Stimulated activated CD8-positive, alpha-beta memory T cell treated with anti-CD3 and anti-CD28 coated beads, Interleukin-15, amount 100 ng/mL, for 48 hours (primary cell): ENCODE measurements around the gene DEFB131B.
"Not testable (repeated sequence)": the region's sequence is repeated elsewhere in the genome, so short reads cannot be mapped to it uniquely, and the experiment has no call there.

Experiments
- DNase-seq, 2 donors: peaks; one replicate each; pipeline ENCODE4 v3.0.0-alpha.2; 2020; ENCODE audit warnings: low read depth in 2 of 2

DEFB131B gene, protein sequence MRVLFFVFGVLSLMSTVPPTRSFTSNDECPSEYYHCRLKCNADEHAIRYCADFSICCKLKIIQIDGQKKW

DNA sequence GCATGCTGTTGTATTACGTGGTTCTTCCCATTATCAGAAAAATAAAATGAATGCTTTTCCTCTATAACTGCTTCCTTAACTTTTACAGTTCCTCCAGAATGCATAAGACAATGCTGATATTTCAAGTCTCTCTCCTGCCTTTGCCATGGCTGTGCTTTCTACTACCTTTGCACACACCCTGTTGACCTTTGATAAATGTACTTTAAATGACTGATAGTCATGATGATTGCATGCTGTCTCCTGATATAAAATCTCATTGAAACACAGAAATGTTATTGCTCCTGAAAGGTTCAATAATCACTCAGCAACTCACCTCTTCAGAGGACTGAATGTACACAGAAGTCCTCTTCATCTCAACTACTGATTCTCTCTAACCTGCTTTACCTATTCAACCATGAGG is at the start of gene DEFB131B:
TSS of gene DEFB131B (plus strand) at position 395 of the 400 bp plus-strand sequence. CDS start at position 395, 0 bp downstream.
- not testable (repeated sequence) for DNase-seq

DNA sequence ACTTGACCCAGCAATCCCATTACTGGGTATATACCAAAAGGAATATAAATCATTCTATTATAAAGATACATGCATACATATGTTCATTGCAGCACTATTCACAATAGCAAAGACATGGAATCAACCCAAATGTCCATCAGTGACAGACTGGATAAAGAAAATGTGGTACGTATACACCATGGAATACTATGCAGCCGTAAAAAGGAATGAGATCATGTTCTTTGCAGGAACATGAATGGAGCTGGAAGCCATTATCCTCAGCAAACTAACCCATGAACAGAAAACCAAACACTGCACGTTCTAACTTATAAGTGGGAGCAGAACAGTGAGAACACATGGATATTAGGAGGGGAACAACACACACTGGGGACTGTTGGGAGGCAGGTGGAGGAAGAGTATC is 49.0 kb upstream of the DEFB131B start:
- not testable (repeated sequence) for DNase-seq

DNA sequence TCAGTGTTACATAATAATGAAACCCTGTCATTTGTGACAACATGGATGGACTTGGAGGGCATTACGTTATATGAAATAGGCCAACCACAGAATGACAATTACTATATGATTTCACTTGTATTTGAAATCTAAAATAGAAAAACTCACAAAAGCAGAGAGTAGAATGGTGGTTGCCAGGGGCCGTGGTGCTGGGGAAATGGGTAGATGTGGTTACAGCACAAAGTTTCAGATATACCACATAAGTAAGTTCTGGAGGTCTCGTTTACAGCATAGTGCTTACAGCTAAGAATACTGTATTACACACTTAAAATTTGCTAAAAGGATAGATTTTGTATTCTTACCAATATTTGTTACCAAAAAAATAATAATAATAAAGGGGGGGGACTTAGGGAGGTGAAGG is 48.6 kb upstream of the DEFB131B start:
- DNase-seq, result not testable (repeated sequence)

DNA sequence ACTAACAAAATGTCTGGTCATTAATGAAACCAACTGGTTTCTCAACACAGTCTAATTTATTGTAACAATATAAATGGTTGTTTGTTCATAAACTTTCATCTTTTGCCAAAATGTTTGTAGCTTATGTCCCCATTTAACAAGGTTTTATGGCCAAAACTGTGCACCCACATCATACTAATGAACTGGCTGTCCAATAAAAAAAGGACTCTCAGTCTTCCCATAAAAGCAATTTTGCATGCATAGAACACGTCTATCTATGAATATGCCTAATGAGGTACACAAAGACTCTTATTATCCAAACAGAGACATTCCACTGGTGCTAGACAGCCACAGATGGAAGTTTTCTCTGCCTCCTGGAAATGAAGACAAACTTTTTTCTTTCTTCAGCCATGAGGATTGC is 45.4 kb upstream of the DEFB131B start, which contains the start of gene DEFB108B:
TSS of gene DEFB108B (plus strand) at position 390 of the 400 bp plus-strand sequence. CDS start at position 390, 0 bp downstream.
- DNase-seq, result not testable (repeated sequence)

DNA sequence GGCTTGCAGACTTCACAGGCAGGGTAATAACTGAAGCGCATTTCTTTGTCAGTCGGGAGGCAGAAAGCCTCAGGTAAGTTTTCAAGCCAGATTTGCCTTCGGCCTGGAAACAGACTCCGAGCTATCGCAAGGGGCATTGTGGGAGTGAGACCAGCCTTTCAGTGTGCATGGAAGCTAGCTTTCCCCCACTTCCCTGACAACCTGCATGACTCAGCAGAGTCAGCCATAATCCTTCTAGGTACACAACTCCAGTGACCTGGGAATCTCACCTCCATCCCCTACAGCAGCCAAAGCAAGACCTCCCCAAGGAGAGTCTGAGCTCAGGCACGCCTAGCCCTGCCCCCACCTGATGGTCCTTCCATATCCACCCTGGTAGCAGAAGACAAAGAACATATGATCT is 35.5 kb upstream of the DEFB131B start:
- not testable (repeated sequence) for DNase-seq

DNA sequence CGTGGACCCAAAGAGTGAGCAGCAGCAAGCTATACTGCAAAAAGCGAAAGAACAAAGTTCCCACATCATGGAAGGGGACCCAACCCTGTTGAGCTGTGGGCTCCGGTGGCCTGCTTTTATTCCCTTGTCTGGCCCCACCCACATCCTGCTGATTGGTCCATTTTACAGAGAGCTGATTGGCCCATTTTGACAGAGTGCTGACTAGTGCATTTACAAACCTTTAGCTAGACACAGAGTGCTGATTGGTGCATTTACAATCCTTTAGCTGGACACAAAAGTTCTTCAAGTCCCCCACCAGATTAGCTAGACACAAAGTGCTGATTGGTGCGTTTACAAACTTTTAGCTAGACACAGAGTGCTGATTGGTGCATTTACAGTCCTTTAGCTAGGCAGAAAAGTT is 34.9 kb upstream of the DEFB131B start:
- DNase-seq, result not testable (repeated sequence)

DNA sequence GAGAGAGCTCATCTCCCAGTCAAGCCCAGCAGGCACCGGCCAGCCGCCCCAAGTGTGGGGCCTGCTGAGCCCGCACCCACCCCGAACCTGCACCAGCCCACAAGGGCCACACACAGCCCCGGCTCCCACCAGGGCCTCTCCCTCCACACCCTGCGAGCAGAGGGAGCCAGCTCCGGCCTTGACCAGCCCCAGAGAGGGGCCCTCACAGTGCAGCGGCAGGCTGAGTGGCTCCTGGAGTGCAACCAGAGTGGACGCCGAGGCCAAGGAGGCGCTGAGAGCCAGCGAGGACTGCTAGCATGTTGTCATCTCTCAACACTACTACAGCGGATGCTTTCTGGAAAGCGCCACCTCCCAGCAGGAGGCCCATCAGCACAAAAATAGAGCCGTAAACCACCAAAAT is 34.4 kb upstream of the DEFB131B start:
- no peak for DNase-seq

DNA sequence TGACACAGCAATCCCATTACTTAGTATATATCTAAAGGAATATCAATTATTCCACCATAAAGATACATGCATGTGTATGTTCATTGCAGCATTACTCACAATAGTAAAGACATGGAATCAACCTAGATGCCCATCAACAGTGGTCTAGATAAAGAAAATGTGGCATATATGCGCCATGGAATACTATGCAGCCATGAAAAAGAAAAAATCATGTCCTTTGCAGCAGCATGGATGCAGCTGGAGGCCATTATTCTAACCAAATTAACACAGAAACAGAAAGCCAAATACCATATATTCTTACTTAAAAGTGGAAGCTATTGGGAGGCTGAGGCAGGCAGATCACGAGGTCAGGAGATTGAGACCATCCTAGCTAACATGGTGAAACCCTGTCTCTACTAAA is 24.4 kb upstream of the DEFB131B start:
- DNase-seq, result not testable (repeated sequence)

DNA sequence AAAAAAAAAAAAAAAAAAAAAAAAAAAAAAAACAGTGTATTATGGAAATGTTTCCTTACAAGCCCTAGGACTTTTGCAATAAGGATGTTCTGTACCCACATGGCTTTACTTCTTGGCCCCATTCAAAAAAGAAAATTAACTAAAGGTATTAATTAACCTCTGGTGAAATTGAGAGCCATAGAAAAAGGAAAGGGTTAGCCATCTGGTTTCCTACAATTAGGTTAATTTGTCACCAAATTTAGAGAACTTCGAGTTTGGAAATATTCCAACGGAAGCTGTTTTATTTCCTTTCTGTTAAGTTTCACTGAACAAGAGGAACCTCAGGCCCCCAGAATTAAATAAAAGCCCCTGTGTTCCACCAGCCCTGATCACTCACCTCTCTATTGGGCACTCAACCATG is 22.4 kb upstream of the DEFB131B start:
- DNase-seq, result not testable (repeated sequence)

DNA sequence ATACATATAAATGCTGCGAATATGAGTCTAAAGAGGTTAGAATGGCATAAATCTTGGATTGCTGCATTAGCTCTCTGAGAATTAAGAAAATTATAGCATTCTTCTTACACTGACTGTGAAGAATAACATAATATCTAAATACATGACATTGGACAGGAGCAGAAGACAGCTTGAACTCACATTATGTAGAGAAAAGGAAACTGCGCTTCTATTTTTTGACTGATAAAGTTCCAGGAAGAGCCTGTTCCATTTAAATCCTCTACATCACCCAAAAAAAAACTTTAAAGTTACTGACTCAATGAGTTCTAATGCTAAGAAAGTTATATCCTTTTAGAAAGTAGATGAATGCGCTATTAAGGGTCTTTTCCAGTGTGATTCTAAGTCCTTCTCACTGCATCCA is 17.4 kb upstream of the DEFB131B start:
- not testable (repeated sequence) for DNase-seq

DNA sequence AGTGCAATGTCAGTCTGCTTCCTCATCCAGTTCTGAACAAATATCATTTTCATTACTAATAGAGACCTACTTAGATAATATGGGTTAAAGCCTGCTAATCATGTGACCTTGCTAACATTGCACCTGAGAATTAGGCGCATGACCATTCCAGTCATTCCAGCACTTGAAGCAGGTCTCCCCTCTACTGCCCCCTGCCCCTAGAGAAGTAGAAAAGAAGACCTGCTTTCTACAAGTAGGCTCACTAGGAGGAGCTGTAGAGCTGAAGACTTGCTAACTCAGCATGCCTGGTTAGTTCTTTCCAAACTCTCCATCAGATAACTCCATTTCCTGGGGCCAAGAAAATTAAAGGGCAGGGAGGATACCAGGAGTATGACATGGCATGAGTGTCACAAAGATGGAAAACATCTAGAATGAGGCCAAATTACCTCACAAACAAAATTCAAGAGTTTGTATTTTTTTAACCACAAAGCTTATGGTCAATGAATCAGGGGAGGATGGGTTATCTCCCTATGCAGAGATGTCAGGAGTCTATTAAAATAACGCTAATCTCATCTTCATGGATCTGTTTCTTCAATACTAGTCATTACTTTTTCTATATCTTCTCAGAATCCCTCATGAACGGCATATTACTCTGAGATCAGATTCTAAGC is 14.2 kb upstream of the DEFB131B start:
- not testable (repeated sequence) for DNase-seq

DNA sequence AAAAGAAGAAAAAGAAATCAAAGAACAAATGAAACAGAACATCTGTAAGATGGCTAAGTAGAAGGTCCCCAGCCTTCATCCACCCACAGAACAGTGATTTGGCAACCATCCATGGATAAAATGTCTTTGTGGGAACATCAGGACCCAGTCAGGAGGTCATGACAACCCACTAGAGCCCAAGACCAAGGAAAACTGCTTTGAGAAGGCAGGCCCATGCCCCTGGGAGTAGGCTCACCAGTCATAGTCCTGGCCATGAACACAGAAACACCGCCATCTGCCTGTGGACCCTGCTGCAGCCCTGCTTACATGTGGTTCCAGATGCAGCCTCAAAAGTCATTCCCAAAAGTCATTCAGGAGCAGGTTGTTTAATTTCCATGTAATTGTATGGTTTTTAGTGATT is 11.0 kb upstream of the DEFB131B start:
- not testable (repeated sequence) for DNase-seq

DNA sequence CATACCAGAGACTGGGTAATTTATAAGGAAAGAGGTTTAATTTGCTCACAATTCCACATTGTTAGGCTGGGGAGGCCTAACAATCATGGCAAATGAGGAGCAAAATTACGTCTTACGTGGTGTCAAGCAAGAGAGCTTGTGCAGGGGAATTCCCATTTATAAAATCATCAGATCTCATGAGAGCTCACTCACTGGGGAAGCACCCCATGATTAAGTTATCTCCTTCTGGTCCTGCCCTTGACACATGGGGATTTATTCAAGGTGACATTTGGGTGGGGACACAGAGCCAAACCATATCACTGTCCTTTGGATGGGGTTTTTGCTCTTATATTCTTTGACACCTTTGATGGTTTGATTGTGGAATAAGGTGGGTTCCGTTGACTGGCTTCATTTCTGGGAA is 8.3 kb upstream of the DEFB131B start:
- DNase-seq, result not testable (repeated sequence)

DNA sequence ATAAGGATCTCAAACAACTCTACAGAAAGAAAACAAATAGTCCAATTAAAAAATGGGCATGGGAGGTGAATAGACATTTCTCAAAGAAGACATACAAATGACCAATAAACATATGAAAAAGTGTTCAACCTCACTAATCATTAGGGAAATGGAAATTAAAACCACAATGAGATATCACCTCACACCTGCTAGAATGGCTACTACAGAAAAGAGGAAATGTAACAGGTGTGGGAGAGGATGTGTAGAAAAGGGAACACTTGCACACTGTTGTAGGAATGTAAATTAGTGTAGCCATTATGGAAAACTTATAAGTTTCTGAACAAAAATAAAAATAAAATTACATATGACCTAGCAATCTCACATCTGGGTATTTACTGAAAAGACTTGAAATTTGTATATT is 7.6 kb upstream of the DEFB131B start:
- DNase-seq, result not testable (repeated sequence)

DNA sequence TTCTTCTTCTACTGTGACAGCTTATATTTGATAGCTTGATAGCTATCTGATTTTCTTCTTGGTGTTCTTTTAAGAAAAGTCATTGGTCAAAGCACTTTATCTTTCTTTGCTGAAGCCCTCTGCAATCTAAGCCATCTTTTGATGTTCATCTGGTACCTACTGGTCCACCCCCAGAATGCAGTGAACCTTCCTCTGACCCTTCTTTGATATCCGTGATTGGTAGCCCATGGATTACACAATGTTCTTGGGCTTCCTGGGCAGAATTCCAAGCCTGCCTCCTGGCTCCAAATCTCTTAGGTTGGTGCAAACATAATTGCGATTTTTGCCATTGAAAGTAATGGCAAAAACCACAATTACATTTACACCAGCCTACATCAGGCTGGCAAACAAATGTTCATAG is 2.0 kb upstream of the DEFB131B start:
- DNase-seq, result not testable (repeated sequence)

DNA sequence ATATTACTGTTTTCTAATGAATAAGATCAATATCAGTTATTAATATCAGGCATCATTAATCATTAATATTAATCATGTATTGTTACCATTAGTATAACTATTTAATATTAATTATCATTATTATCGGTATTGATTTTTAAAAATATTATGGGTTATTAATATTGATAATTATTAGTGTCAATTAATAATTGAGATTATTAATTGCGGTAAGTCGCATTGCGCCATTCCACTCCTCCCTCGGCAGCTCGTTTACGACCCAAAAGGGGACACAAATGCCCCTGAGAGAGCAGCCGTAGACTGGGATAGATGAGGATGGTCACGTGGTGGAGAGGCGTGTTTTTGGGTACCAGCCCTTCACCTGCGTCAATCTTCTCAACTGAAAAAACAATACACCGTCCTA is 7.6 kb downstream of the DEFB131B start:
- not testable (repeated sequence) for DNase-seq

DNA sequence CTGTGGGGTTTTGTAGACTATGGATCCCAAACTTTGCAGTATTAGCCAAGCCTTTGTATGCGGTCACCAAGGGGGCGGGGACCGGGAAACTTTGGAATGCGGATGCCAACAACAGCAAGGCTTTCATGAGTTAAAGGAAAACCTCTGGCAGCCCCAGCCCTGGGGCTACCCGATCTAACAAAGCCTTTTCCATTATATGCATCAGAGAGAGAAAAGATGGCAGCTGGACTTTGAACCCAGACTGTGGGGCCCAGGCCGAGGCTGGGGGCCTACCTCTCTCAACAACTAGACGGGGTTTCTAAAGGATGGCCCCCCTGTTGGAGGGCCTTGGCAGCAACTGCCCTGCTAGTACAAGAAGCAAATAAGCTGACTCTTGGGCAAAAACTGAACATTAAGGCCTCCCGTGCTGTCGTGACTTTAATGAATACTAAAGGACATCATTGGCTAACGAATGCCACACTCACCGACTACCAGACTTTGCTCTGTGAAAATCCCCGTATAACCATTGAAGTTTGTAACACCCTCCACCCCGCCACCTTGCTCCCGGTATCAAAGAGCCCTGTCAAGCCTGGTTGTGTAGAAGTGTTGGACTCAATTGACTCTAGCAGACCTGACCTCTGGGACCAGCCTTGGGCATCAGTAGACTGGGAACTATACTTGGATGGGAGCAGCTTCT is 10.2 kb downstream of the DEFB131B start:
- DNase-seq, result not testable (repeated sequence)

DNA sequence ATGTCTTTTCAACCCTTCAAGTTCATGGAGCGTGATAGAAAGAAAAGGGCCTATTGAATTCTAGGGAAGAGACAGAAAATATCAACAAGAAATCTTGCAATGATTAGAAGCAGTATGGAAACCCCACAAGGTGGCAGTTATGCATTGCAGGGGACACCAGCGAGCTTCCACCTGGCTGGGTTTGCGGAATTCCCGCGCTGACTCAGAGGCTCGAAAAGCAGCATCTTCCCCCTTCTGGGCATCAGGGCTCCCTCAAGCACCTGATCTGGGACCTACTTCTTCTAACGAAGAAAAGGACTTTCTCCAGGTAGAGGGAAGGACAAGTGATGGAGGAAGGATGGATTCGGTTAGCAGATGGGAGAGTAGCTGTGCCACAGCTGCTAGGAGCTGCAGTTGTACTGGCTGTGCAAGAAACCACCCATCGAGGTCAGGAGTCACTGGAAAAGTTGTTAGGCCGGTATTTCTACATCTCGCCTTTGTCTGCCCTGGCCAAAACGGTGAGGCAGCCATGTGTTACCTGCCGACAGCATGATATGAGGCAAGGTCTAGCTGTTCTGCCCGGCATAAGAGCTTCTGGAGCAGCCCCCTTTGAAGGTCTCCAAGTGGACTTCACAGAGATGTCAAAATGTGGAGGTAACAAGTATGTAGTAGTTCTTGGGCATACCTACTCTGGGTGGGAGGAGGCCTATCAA is 11.1 kb downstream of the DEFB131B start:
- DNase-seq, result not testable (repeated sequence)

DNA sequence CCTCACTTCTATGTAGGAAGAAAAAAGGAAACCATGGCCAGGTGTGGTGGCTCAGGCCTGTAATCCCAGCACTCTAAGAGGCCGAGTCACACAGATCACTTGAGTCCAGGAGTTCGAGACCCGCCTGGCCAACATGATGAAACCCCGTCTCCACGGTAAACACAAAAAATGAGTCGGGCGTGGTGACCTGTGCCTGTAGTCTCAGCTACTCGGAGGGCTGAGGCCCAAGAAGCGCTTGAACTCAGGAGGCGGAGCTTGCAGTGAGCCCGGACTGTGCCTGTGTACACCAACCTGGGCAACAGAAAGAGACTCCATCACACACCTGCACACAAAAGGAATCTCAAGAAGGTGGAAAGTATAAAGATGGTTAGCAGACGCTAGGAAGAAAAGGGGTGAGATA is 17.7 kb downstream of the DEFB131B start:
- no peak for DNase-seq

DNA sequence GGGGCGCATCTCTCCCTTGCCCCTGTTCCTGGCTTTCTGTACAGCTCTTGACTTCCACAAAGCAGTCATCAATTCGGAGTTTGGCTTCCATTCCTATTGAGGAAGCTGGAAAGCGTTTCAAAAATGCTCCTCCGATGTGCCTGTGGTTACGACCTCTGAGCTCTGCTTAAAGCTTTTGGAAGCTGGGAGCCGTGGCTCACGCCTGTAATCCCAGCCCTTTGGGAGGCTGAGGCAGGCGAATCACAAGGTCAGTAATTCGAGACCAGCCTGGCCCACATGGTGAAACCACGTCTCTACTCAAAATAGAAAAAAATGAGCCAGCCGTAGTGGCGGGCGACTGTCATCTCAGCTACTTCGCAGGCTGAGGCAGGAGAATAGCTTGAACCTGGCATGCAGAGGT is 22.9 kb downstream of the DEFB131B start:
- not testable (repeated sequence) for DNase-seq

DNA sequence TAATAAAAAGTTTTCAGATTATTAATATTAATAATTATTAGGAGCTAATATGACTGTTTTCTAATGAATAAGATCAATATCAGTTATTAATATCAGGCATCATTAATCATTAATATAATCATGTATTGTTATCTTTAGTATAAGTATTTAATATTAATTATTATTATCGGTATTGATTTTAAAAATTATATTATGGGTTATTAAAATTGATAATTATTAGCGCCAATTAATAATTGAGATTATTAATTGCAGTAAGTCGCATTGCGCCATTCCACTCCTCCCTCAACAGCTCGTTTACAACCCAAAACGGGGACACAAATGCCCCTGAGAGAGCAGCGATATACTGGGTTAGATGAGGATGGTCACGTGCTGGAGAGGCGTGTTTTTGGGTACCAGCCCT is 30.0 kb downstream of the DEFB131B start:
- no peak for DNase-seq

DNA sequence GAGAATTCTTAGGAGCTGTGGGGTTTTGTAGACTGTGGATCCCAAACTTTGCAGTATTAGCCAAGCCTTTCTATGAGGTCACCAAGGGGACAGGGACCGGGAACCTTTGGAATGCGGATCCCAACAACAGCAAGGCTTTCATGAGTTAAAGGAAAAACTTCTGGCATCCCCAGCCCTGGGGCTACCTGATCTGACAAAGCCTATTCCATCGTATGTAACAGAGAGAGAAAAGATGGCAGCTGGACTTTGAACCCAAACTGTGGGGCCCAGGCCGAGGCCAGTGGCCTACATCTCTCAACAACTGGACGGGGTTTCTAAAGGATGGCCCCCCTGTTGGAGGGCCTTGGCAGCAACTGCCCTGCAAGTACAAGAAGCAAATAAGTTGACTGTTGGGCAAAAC is 32.5 kb downstream of the DEFB131B start:
- DNase-seq, result not testable (repeated sequence)
